Eye (tissue), 1 donor: Measurements from ENCODE around the gene FGF5.
"Not testable (repeated sequence)": the region's sequence is repeated elsewhere in the genome, so short reads cannot be mapped to it uniquely, and the experiment has no call there.

Experiments used
- DNase-seq: peaks from one replicate; pipeline ENCODE4 v3.0.0-alpha.2; 2015

Gene FGF5

GRCh38 chr4:80266253-80266901 lies at the start of gene FGF5:
FGF5 (plus strand) TSS chr4:80266664; CDS start chr4:80266825, 161 bp downstream.
- peak; percentile 87 for DNase-seq

GRCh38 chr4:80219301-80220025 lies 47.0 kb upstream of the FGF5 start:
- DNase-seq = peak; percentile 45

- DNase-seq = no peak
Observed at GRCh38 chr4:80220711-80221110, 45.8 kb upstream of the FGF5 start.

GRCh38 chr4:80221161-80221560 lies 45.3 kb upstream of the FGF5 start:
- DNase-seq = peak; percentile 18

- DNase-seq = no peak
Observed at GRCh38 chr4:80225595-80225994, 40.9 kb upstream of the FGF5 start.

- no peak for DNase-seq
Observed at GRCh38 chr4:80226094-80226493, 40.4 kb upstream of the FGF5 start.

GRCh38 chr4:80228460-80228859 lies 38.0 kb upstream of the FGF5 start:
- no peak for DNase-seq

GRCh38 chr4:80229128-80229527 lies 37.3 kb upstream of the FGF5 start:
- no peak for DNase-seq

GRCh38 chr4:80229590-80229989 lies 36.9 kb upstream of the FGF5 start:
- DNase-seq = no peak

- no peak for DNase-seq
Observed at GRCh38 chr4:80231180-80231579, 35.3 kb upstream of the FGF5 start.

- DNase-seq = no peak
Observed at GRCh38 chr4:80232707-80233370, 33.6 kb upstream of the FGF5 start.

GRCh38 chr4:80233390-80233789 lies 33.1 kb upstream of the FGF5 start:
- DNase-seq = no peak

GRCh38 chr4:80235451-80235850 lies 31.0 kb upstream of the FGF5 start:
- no peak for DNase-seq

GRCh38 chr4:80237992-80238391 lies 28.5 kb upstream of the FGF5 start:
- DNase-seq = no peak

- no peak for DNase-seq
Observed at GRCh38 chr4:80239480-80240150, 26.8 kb upstream of the FGF5 start.

GRCh38 chr4:80240976-80241375 lies 25.5 kb upstream of the FGF5 start:
- no peak for DNase-seq

GRCh38 chr4:80243274-80244018 lies 23.0 kb upstream of the FGF5 start:
- no peak for DNase-seq

- DNase-seq = not testable (repeated sequence)
Observed at GRCh38 chr4:80247484-80247883, 19.0 kb upstream of the FGF5 start.

- DNase-seq = no peak
Observed at GRCh38 chr4:80249144-80249543, 17.3 kb upstream of the FGF5 start.

- DNase-seq = no peak
Observed at GRCh38 chr4:80252427-80252826, 14.0 kb upstream of the FGF5 start.

- no peak for DNase-seq
Observed at GRCh38 chr4:80252953-80253352, 13.5 kb upstream of the FGF5 start.

- no peak for DNase-seq
Observed at GRCh38 chr4:80253510-80253909, 13.0 kb upstream of the FGF5 start.

GRCh38 chr4:80254114-80254513 lies 12.3 kb upstream of the FGF5 start:
- no peak for DNase-seq
